ENCODE results near the gene DLGAP4. TPM values are rescaled to one million over a fixed set of nuclear protein-coding genes. Genes with fewer than 3 reads are reported as not detected.

The DLGAP4 gene
- total RNA-seq, 3 donors from 2014 or later = 22.0 to 26.9 (median 24.0) TPM

DNA sequence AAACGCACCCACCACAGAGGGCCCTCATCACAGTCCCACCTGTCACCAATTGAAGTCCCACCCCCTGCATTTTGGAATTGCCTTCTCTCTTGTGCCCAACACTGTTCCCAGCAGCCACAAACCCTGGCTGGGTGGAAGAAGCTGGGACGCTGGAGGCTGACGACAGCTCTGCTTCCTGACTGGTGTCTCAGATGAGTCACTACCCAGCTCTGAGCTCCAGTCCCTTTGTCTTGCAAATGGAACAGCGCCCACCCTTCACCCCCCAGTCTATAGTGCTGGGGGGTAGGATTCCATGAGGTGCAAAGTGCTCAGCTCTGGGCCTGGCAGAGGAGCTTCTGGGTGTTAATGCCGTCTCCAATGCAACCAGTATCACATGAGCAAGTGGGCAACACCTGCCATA, 85.3 kb downstream of the DLGAP4 start:
- TF ChIP-seq, protein P1, sequence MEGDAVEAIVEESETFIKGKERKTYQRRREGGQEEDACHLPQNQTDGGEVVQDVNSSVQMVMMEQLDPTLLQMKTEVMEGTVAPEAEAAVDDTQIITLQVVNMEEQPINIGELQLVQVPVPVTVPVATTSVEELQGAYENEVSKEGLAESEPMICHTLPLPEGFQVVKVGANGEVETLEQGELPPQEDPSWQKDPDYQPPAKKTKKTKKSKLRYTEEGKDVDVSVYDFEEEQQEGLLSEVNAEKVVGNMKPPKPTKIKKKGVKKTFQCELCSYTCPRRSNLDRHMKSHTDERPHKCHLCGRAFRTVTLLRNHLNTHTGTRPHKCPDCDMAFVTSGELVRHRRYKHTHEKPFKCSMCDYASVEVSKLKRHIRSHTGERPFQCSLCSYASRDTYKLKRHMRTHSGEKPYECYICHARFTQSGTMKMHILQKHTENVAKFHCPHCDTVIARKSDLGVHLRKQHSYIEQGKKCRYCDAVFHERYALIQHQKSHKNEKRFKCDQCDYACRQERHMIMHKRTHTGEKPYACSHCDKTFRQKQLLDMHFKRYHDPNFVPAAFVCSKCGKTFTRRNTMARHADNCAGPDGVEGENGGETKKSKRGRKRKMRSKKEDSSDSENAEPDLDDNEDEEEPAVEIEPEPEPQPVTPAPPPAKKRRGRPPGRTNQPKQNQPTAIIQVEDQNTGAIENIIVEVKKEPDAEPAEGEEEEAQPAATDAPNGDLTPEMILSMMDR (IDR thresholded peaks at IDR 0.05) = no peak
- TF ChIP-seq POLR2A (IDR thresholded peaks at IDR 0.05) (no peak), POLR2AphosphoS5 (IDR thresholded peaks at IDR 0.05) (no peak)
- Histone ChIP-seq H3K4me3 (no peak overlapping the region), H3K27me3 (no peaks in the 10 kb centered on the region), H3K27ac (no peak overlapping the region), H3K9me3 (no peaks in the 10 kb centered on the region), H3K4me1 (no peaks in the 10 kb centered on the region), H3K36me3 (no peaks in the 10 kb centered on the region)
- intact Hi-C loops (cut with DNase I; ENCODE audit: low total_unique reads) = loop anchor here (5.0 kb wide), 1 partner anchor 1029 kb away; no protein-coding TSS in a partner anchor
- DNase-seq (ENCODE audit: low spot score in 2 of 2) = no peak

DNA sequence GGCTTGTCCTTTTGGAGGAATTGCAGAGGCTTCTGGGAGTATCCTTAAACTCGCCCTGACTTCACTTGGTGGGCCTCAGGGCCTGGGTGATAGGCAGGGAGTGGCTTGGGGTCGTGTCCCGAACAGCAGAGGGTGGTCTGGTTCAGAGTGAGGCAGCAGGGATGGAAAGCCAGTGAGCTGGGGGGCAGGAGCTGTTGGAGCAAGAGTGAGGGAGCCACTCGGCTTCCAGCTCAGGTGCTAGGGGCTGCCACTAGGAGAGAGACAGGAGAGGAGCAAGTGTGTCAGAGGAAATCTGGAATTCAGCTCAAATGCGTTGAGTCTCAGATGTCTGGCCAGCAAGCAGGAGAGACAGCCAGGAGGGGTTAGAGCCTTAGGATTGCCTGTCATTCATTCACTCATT, 85.8 kb downstream of the DLGAP4 start:
- H3K9me3 ChIP-seq = no peaks in the 10 kb centered on the region
- H3K4me3 ChIP-seq = no peak overlapping the region
- H3K36me3 ChIP-seq = no peaks in the 10 kb centered on the region
- H3K4me1 ChIP-seq = no peaks in the 10 kb centered on the region
- H3K27me3 ChIP-seq = no peaks in the 10 kb centered on the region
- intact Hi-C loops (cut with DNase I; ENCODE audit: low total_unique reads) = loop anchor here (5.0 kb wide), 1 partner anchor 1030 kb away; no protein-coding TSS in a partner anchor
- no peak overlapping the region for H3K27ac ChIP-seq
- no peak for TF ChIP-seq POLR2AphosphoS5 (IDR thresholded peaks at IDR 0.05)
- TF ChIP-seq, protein P1 (IDR thresholded peaks at IDR 0.05) = no peak
- no peak for TF ChIP-seq POLR2A (IDR thresholded peaks at IDR 0.05)
- DNase-seq (ENCODE audit: low spot score in 2 of 2) = no peak

DNA sequence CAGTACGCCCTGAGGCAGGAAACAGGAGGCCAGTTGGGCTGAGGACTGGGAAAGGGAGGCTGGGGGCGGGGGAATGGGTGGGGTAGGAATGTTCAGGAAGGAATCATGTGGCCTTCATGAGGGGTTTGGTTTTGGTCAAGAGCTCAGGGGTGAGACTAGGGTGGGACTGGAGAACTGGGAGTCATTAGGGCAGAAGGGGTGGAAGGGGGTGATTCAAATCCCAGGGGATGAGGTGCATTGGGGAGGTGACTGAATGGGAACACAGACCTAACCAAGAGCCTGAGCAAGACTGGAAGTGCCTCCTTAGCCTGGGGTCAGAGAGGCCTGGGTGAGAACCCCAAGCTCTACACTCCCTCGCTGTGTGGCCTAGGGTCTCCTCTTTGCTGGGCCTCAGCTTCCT, 86.8 kb downstream of the DLGAP4 start:
- TF ChIP-seq, protein P1 (IDR thresholded peaks at IDR 0.05) = no peak
- TF ChIP-seq POLR2AphosphoS5 (IDR thresholded peaks at IDR 0.05) = no peak
- no peak for TF ChIP-seq POLR2A (IDR thresholded peaks at IDR 0.05)
- Histone ChIP-seq H3K4me3 (no peak overlapping the region), H3K27me3 (no peaks in the 10 kb centered on the region), H3K4me1 (no peaks in the 10 kb centered on the region), H3K9me3 (no peaks in the 10 kb centered on the region), H3K36me3 (no peaks in the 10 kb centered on the region), H3K27ac (no peak overlapping the region)
- DNase-seq (ENCODE audit: low spot score in 2 of 2) = no peak
- intact Hi-C loops (cut with DNase I; ENCODE audit: low total_unique reads) = loop anchor here (5.0 kb wide), 1 partner anchor 1031 kb away; no protein-coding TSS in a partner anchor

DNA sequence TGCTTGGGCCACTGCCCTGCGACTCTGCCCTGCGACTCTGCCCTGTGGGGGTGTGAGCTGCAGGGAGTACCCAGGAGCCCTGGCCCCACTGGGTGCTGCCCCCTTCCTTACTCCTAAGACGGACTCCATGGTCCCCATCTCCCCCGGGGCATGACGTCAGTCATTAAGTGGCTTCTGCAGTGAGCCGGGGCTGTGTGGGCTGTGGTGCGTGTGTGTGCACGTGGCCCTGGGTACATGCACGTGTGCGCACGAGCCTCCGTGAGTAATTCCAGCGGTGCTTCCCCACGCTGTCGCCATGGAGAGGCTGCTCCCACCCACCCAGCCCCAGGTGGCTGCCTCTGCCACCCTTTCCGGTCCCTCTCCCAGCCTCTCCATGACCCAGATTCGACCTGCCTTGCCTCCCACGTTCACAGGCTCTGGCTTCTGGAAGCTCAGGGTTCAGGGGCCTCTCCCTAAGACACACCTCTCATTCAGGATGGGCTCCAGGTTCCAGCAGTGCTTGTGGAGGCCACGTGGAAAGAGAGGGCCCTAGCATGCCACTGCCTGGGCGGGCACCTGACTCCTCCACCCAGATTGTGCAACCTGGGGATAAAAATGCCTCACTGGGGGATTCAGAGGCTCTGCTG, 88.3 kb downstream of the DLGAP4 start:
- Histone ChIP-seq H3K4me3 (no peak overlapping the region), H3K4me1 (no peaks in the 10 kb centered on the region), H3K27ac (no peak overlapping the region), H3K36me3 (no peaks in the 10 kb centered on the region), H3K27me3 (no peaks in the 10 kb centered on the region), H3K9me3 (no peaks in the 10 kb centered on the region)
- no peak for DNase-seq (ENCODE audit: low spot score in 2 of 2)
- intact Hi-C loops (cut with DNase I; ENCODE audit: low total_unique reads) = loop anchor here (5.0 kb wide), 1 partner anchor 1032 kb away; no protein-coding TSS in a partner anchor
- TF ChIP-seq POLR2AphosphoS5 (IDR thresholded peaks at IDR 0.05) (no peak), POLR2A (IDR thresholded peaks at IDR 0.05) (no peak)
- TF ChIP-seq, protein P1 (IDR thresholded peaks at IDR 0.05) = no peak

DNA sequence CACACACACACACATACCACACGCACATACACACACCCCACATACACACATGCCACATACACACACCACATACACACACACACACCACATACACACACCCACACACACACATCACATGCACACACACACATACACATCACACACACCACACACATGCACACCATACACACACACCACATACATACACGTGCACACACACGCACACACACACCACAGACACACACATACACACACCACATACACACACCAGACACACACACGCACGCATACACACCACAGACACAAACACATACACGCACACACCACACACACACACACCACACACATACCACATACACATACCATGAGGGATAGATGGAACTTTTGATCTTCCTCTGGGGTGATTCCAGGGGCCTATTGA, 90.2 kb downstream of the DLGAP4 start:
- intact Hi-C loops (cut with DNase I; ENCODE audit: low total_unique reads) = no loop called here
- H3K27me3 ChIP-seq = peaks cover 0 to 2% of the 10 kb centered on the region in 2 donors
- DNase-seq (ENCODE audit: low spot score in 2 of 2) = no peak
- no peak overlapping the region for H3K27ac ChIP-seq
- TF ChIP-seq POLR2A (IDR thresholded peaks at IDR 0.05) (no peak), POLR2AphosphoS5 (IDR thresholded peaks at IDR 0.05) (no peak)
- TF ChIP-seq, protein P1 (IDR thresholded peaks at IDR 0.05) = no peak
- no peaks in the 10 kb centered on the region for H3K4me1 ChIP-seq
- no peaks in the 10 kb centered on the region for H3K9me3 ChIP-seq
- H3K4me3 ChIP-seq = no peak overlapping the region
- no peaks in the 10 kb centered on the region for H3K36me3 ChIP-seq

Data from breast epithelium (tissue), 4 donors.